Retina (tissue), 1 donor: ENCODE data around the gene AUTS2.

Source experiments
- DNase-seq: peaks from one replicate; pipeline ENCODE4 v3.0.0-alpha.2; 2016

Gene AUTS2

GRCh38 chr7:70458745-70459144 lies 860.5 kb downstream of the AUTS2 start:
- DNase-seq = no peak

GRCh38 chr7:70459546-70459945 lies 861.3 kb downstream of the AUTS2 start:
- no peak for DNase-seq

DNA sequence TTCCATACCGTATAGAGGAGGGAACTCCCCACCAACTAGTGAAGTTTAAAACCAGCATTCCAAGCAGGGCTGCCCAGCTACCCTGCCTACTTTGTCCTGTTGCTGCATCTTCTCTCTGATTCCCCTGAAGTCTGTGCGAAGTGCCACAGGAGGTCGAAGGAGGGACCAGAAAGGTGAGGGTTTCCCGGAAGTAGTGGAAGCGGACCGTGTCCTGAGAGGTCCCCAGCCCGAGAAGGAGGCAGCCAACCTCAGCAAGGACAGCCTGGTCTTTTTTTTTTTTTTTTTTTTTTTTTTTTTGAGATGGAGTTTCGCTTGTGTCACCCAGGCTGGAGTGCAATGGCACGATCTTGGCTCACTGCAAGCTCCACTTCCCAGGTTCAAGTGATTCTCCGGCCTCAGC lies 861.8 kb downstream of the AUTS2 start:
- no peak for DNase-seq

GRCh38 chr7:70460562-70460961 lies 862.3 kb downstream of the AUTS2 start:
- no peak for DNase-seq

DNA sequence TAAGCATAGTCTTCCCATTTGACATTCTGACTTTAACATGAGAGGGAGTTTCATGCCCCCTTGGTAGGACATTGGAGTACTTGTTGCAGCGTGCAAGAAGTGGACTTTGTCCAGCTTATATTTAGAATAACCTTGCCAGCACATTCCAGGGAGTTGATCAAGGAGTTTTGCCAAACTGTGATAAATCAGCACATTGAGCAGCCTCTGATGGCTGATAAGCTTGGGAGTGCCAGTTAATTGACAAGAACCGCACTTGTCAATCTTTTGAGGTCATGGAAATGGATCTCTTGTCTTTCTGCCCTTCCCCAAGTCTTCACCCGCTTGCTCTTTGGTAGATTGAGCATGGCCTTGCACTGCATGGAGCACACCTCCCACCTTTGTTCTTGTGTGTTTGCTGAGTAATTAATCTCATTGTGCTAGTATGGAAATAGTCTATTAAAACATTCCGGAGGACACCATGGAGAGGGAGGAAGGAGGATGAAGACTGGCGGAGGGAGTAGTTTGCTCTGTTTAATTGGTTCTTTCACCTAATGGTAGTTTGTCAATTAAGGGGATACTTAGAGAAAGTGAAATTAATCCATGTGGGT lies 865.2 kb downstream of the AUTS2 start:
- no peak for DNase-seq

GRCh38 chr7:70466725-70467364 lies 868.6 kb downstream of the AUTS2 start:
- DNase-seq = no peak

- peak; percentile 34 for DNase-seq
Measured at GRCh38 chr7:70470746-70471145, 872.5 kb downstream of the AUTS2 start.

- no peak for DNase-seq
Measured at GRCh38 chr7:70472601-70473237, 874.4 kb downstream of the AUTS2 start.

- DNase-seq = no peak
Measured at GRCh38 chr7:70474639-70475234, 876.5 kb downstream of the AUTS2 start.

DNA sequence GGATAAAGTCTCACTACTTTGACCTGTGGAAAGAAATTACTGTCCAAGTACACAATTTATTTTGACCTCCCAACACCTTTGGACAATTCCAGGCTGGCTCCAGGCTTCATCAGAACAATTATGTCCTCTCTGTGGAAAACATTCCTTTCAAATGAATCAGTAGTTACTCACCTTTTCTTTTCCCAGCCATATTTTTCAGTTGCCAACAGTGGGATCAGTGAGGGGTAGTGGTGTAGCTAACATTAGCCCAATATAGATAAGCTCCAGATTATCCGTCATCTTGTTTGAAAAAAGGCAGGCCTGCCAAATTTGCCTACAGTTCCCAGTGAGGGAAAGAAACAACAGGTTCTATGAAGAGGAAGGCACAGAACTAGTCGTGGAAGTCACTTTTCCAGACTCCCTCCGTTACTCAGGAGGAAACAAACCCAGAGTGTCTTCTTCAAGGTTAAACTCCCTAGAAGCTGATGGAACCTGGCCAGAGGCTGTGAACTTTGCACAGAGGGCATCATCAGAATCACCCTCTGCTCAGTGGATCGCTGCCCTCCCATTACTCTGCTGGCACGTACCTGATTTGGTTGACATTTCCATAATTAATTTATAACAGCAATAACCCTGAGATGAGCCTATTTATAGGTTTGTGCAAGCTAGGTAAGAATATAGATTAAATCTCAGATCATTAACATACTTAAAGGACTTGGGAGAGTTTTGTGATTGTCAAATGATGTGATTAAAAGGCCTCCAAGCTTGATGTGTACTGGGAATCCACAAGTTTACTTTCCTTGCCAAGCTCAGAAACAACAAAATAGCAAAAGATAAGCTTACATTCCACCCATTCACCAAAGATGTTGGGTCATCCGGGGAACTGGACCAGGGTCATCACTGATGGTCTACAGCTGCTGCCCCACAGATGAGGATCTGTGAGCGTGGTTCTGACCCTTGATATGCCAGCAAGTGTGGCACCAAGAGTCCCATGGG lies 879.0 kb downstream of the AUTS2 start:
- no peak for DNase-seq

DNA sequence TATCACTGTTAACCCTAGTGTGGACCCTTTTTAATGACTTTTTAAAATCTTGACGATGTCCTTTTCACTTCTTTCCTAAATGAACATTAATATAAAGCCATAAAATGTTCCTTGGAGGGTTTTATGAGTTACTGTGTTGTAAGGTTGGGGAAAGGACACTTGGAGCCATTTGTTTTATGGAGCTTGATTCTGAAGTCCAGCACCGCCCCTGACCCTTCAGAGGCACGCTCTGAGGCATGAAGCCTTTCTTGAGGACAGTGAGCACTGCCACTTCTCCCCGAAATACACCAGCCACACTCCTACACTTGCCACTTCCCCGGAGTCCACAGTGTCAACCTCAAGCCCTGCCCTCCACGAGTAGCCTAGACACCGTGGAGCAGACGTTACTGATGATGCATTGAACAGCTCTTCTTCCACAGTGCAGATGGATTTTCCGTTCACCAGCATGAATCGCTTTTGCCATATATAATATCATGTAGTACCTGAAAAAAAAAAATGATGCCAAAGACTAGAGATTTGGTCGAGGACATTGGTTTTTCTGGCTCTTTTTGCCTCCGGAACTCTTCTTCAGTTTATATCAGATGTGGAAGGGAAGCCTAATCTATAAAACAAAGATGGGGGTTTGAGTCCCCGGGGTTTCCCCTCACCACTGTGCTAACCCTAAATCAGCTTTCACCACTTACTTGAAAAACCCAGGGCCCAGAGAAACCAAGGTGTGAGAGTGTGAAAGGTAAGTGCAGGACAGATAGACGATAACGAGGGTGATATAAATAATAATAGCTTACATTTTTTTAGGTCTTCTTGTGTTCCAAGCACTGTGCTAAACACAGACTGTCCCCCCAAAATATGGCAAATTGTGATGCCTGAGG lies 881.1 kb downstream of the AUTS2 start:
- no peak for DNase-seq

DNA sequence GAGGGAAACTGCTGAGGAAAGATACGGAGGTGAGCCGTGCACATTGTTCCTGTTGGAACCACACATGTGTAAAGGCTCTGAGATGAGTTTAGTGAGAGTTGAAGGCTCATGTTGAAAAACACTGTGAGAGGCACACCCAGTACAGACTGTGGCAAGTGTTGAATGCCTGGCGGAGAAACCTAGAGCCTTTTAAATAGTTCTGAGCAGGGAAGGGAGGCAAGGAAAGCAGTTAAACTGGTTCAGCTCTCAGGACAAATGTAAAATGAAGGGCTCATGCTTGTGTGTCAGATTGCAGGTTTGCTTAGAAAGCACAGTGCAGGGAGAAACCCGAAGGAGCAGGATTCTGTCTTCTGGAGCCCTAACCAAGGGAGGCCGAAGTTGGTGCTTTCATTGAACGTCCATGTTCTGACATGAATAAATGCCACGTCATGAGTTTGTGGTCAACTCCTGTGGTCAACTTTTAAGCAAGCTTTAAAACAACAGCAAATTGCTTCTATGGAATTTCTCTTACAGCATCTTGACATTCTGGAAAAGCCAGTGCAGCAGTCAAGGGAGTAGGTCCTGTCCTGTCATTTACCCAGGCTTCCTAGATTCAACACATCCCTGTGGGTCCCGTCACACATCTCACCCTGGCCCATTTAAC lies 882.8 kb downstream of the AUTS2 start:
- no peak for DNase-seq

- DNase-seq = no peak
Measured at GRCh38 chr7:70481570-70482123, 883.4 kb downstream of the AUTS2 start.

DNA sequence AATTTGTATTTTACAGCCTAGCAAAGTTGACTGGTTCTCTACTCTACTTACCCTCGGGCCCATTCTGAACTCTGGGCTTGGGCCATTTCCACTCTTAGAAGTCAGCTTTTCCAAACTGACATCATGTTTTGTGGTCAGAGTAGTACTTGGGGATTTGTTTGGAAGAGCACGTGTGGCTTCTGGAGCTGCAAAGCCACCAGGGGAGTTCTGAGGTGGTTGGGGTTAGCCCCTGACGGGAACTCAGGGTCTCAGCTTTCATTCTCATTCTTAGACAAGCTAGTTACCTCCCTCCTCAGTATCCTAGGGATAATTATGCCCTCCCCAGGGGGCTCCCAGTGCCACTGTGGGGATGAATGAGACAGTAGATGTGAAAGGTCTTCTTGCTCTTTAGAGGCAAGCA lies 886.0 kb downstream of the AUTS2 start:
- no peak for DNase-seq

GRCh38 chr7:70486977-70487376 lies 888.7 kb downstream of the AUTS2 start:
- no peak for DNase-seq

DNA sequence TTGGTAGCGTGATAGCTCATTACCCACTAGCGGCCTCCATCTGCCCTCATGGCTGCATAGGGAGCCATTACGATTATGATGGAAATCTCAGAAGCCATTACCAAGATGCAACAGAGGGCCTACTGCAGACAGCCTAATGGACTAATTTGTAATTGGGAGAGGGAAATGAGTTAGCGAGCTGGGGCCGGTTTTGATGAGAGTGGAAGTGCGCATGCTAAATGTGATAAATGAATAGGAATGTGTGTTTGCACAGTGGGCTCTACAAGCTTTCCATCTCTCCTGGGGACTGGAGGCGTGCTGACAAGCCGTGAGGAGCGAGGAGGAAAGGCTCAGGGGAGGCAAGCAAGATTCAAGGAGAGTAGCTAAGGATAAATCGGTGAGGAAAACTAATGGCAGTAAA lies 889.2 kb downstream of the AUTS2 start:
- DNase-seq = no peak

DNA sequence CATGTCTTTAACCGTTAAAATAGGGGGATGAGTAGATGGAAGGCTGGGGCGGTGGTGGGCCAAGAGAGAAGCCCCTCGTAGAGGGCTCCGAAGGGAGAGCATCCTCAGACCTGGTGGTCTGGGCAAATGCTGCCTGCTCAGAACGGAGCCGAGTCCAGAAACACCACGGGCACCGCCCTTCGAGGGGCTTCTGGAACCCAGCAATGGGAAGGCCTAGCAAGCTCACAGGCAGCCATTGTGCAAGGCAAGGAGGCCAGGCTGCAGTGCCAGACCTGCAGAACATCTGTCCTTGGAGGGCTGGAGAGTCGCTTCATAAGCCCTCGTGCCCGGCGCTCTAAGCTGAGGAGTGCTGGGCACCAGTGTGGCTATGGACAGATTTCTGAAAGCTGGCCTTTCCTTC lies 889.6 kb downstream of the AUTS2 start:
- no peak for DNase-seq

GRCh38 chr7:70489813-70490212 lies 891.5 kb downstream of the AUTS2 start:
- DNase-seq = no peak

DNA sequence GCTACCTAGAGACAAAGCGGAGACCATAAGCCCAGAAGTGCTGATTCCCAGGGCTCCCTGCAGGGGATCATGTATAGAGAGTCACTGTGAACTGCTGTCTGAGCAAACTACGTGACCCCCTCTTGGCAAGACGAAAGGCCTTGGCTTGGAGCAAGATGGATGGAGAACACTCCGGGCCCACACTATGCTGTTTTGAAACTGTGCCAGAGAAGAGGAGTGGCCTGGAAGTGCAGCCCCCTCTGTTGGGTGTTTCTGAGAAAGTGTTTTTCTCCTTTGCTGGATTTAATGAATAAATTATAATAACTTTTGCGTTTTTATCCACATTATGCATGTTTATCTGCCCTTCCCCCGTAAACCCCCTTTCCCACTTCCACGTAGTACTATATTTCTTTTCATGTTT lies 894.4 kb downstream of the AUTS2 start:
- no peak for DNase-seq

GRCh38 chr7:70494225-70495032 lies 896.2 kb downstream of the AUTS2 start:
- DNase-seq = no peak
